22Rv1 (cell line): ENCODE measurements around the gene RALY.

Source experiments
- ZFX ChIP-seq: fragments of 450-650 bp; IDR thresholded peaks from 2 replicates; pipeline ENCODE4 v1.6.1; 2017; ENCODE audit warnings: antibody characterized with exemption, borderline replicate concordance
- TF ChIP-seq, protein P1 (sequence below): fragments of 450-650 bp; IDR thresholded peaks from 2 replicates; pipeline ENCODE4 v1.5.1; 2017; ENCODE audit warnings: mild to moderate bottlenecking

DNA sequence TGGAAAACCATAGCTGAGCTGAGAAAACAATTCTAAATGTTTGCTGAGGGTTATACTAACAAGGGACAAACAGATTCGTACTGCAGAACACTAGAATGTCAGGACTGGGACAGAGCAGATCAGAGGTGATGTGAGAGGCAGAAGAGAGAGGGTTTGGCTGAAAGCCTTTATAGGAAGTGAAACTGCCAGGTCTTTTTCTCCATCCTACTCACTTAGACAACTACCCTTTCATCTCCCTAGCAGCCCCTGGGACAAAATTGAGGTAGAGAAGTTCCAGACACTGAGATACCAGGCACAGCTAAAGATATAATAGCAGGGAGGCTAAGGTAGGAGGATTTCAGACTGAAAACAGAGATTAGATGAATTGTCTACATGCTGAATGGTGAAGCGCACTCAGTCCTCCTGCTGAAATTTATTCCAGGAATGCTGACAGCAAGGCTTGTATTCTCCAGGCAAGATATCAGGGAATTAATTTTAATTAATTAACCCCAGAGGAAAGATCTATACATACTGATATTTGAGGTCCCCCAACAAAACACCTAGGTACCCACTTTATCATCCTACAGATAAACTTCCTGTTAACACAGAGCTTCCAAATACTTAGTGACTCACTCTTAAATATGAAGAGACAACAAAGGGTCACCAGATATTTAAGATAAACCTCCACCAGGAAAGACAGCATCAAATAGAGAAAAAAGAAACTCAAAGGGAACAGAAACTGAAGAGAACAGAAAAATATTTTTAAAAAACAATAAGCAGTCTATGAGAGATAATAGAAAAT is 130.9 kb downstream of the RALY start:
- TF ChIP-seq, protein P1, sequence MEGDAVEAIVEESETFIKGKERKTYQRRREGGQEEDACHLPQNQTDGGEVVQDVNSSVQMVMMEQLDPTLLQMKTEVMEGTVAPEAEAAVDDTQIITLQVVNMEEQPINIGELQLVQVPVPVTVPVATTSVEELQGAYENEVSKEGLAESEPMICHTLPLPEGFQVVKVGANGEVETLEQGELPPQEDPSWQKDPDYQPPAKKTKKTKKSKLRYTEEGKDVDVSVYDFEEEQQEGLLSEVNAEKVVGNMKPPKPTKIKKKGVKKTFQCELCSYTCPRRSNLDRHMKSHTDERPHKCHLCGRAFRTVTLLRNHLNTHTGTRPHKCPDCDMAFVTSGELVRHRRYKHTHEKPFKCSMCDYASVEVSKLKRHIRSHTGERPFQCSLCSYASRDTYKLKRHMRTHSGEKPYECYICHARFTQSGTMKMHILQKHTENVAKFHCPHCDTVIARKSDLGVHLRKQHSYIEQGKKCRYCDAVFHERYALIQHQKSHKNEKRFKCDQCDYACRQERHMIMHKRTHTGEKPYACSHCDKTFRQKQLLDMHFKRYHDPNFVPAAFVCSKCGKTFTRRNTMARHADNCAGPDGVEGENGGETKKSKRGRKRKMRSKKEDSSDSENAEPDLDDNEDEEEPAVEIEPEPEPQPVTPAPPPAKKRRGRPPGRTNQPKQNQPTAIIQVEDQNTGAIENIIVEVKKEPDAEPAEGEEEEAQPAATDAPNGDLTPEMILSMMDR = no peak
- no peak for TF ChIP-seq ZFX
